GM23338 (cell line): ENCODE data around the gene CRISPLD2. TPM values are rescaled to one million over a fixed set of nuclear protein-coding genes. Genes with fewer than 3 reads are reported as not detected.

Source experiments
- ATAC-seq: fragments of 200-7000 bp; cut with Tn5 transposase; 3 replicates; pipeline ENCODE4 v1.9.1; 2020
- DNase-seq: peaks from one replicate; pipeline ENCODE4 v3.0.0-alpha.2; 2015; ENCODE audit warnings: low spot score
- H2AFZ ChIP-seq: fragments of 200-600 bp; sonication (generic); 2 replicates; pipeline ENCODE4 v1.8.0; 2016; ENCODE audit warnings: antibody characterized with exemption, mild to moderate bottlenecking, moderate library complexity
- H3F3A ChIP-seq: fragments of 200-600 bp; sonication (generic); replicated peaks from 2 replicates; pipeline ENCODE4 v1.8.0; 2017; ENCODE audit warnings: antibody characterized with exemption, mixed run types, low read depth
- H3K27ac ChIP-seq: fragments of 200-600 bp; sonication (generic); 2 replicates; pipeline ENCODE4 v1.6.1; 2016; ENCODE audit warnings: low read depth
- H3K27me3 ChIP-seq: fragments of 200-600 bp; sonication (generic); 2 replicates; pipeline ENCODE4 v1.8.0; 2016; ENCODE audit warnings: mild to moderate bottlenecking, mixed run types, moderate library complexity; ENCODE audit not compliant: insufficient read depth
- H3K36me3 ChIP-seq: fragments of 200-600 bp; sonication (generic); 2 replicates; pipeline ENCODE4 v1.8.0; 2016; ENCODE audit warnings: mild to moderate bottlenecking; ENCODE audit not compliant: insufficient read depth
- H3K4me1 ChIP-seq: fragments of 200-600 bp; sonication (generic); 2 replicates; pipeline ENCODE4 v1.8.0; 2016; ENCODE audit warnings: mild to moderate bottlenecking, moderate library complexity; ENCODE audit not compliant: insufficient read depth
- H3K4me2 ChIP-seq: fragments of 200-600 bp; sonication (generic); 2 replicates; pipeline ENCODE4 v1.7.1; 2017; ENCODE audit warnings: mixed run types
- H3K4me3 ChIP-seq: fragments of 200-600 bp; sonication (generic); 2 replicates; pipeline ENCODE4 v1.6.1; 2016; ENCODE audit warnings: mixed run types
- H3K79me2 ChIP-seq: fragments of 200-600 bp; sonication (generic); replicated peaks from 2 replicates; pipeline ENCODE4 v1.8.0; 2017; ENCODE audit warnings: mild to moderate bottlenecking; ENCODE audit not compliant: insufficient read depth
- H3K9me2 ChIP-seq: fragments of 200-600 bp; sonication (generic); 2 replicates; pipeline ENCODE4 v1.8.0; 2017; ENCODE audit not compliant: insufficient read depth
- H4K20me1 ChIP-seq: fragments of 200-600 bp; sonication (generic); replicated peaks from 2 replicates; pipeline ENCODE4 v1.8.0; 2017; ENCODE audit warnings: mild to moderate bottlenecking; ENCODE audit not compliant: insufficient read depth
- H3K27ac Mint-ChIP-seq: 2 replicates; pipeline ENCODE4 v1.8.0; 2020; ENCODE audit warnings: inconsistent platforms, mild to moderate bottlenecking, moderate library complexity, mixed read lengths
- H3K27me3 Mint-ChIP-seq: 3 replicates; pipeline ENCODE4 v1.8.0; 2022; ENCODE audit warnings: low read depth, mild to moderate bottlenecking, moderate library complexity, mixed read lengths, inconsistent platforms; ENCODE audit not compliant: insufficient read depth, poor library complexity
- H3K36me3 Mint-ChIP-seq: 3 replicates; pipeline ENCODE4 v1.8.0; 2021; ENCODE audit warnings: low read depth, mild to moderate bottlenecking, inconsistent platforms, moderate library complexity, mixed read lengths
- H3K4me1 Mint-ChIP-seq: 3 replicates; pipeline ENCODE4 v1.8.0; 2020; ENCODE audit warnings: mild to moderate bottlenecking, inconsistent platforms, mixed read lengths
- H3K4me3 Mint-ChIP-seq: 3 replicates; pipeline ENCODE4 v1.8.0; 2021; ENCODE audit warnings: moderate library complexity, mild to moderate bottlenecking, inconsistent platforms, mixed read lengths
- H3K9me3 Mint-ChIP-seq: 3 replicates; pipeline ENCODE4 v1.8.0; 2020; ENCODE audit warnings: moderate library complexity, mild to moderate bottlenecking, inconsistent platforms, mixed read lengths
- CREB1 ChIP-seq: fragments of 250-450 bp; sonication (Bioruptor Pico); IDR thresholded peaks from 2 replicates; pipeline ENCODE4 v1.5.0; 2020; ENCODE audit warnings: low read depth, mild to moderate bottlenecking, moderate library complexity
- ETS1 ChIP-seq: IDR thresholded peaks from 2 replicates; pipeline ENCODE4 v1.6.1; 2016; ENCODE audit warnings: antibody characterized with exemption
- EZH2 ChIP-seq: fragments of 200-600 bp; sonication (generic); IDR thresholded peaks from one replicate; pipeline ENCODE4 v1.8.0; 2017; ENCODE audit warnings: antibody characterized with exemption, mild to moderate bottlenecking, low read depth; ENCODE audit not compliant: unreplicated experiment
- EZH2phosphoT487 ChIP-seq: fragments of 200-600 bp; sonication (generic); IDR thresholded peaks from one replicate; pipeline ENCODE4 v1.8.1; 2018; ENCODE audit warnings: antibody characterized with exemption; ENCODE audit not compliant: unreplicated experiment
- JUNB ChIP-seq: IDR thresholded peaks from one replicate; pipeline ENCODE4 v1.6.1; 2016; ENCODE audit warnings: antibody characterized with exemption; ENCODE audit not compliant: unreplicated experiment
- NANOG ChIP-seq: IDR thresholded peaks from 2 replicates; pipeline ENCODE4 v1.6.1; 2016; ENCODE audit warnings: antibody characterized with exemption, borderline replicate concordance
- POLR2AphosphoS5 ChIP-seq: IDR thresholded peaks from 2 replicates; pipeline ENCODE4 v1.6.1; 2016; ENCODE audit warnings: antibody characterized with exemption, low read depth
- REST ChIP-seq: IDR thresholded peaks from one replicate; pipeline ENCODE4 v1.6.1; 2018; ENCODE audit warnings: antibody characterized with exemption; ENCODE audit not compliant: unreplicated experiment
- STAT1 ChIP-seq: IDR thresholded peaks from one replicate; pipeline ENCODE4 v1.6.1; 2016; ENCODE audit warnings: antibody characterized with exemption; ENCODE audit not compliant: unreplicated experiment
- ZNF114 ChIP-seq: fragments of 250-450 bp; sonication (Bioruptor Pico); IDR thresholded peaks from 2 replicates; pipeline ENCODE4 v1.5.0; 2020; ENCODE audit warnings: mild to moderate bottlenecking, moderate library complexity
- ZNF331 ChIP-seq: fragments of 250-450 bp; sonication (Bioruptor Pico); IDR thresholded peaks from 2 replicates; pipeline ENCODE4 v1.5.0; 2020; ENCODE audit warnings: low read depth, mild to moderate bottlenecking, moderate library complexity
- polyA plus RNA-seq: library from polyadenylated mRNA; unstranded; fragments of >200 nt; fragmentation: Nextera tagmentation; extraction: Ambion mirVana; gene quantifications from 2 replicates; pipeline ENCODE4 v1.2.1, GENCODE V29; 2016
- total RNA-seq: library from RNA; depleted of rRNA; stranded (reverse); fragments of >200 nt; shearing (Covaris generic); gene quantifications from 2 replicates; pipeline ENCODE4 v1.2.3, GENCODE V29; 2014
- TF ChIP-seq, protein P1 (sequence below): fragments of 250-450 bp; sonication (Bioruptor Pico); IDR thresholded peaks from 2 replicates; pipeline ENCODE4 v1.5.0; 2020; ENCODE audit warnings: mild to moderate bottlenecking, moderate library complexity
- TF ChIP-seq, protein P2 (sequence below), 2 experiments: fragments of 200-600 bp in 1 of 2; sonication (generic) in 1 of 2; conservative IDR thresholded peaks; 2 replicates each; pipeline versions ENCODE4 v1.5.1 to v1.6.1; 2016 to 2017; ENCODE audit warnings: antibody characterized with exemption in 2 of 2, low read depth in 2 of 2, mild to moderate bottlenecking in 2 of 2, moderate library complexity in 1 of 2

The CRISPLD2 gene
- total and polyA plus RNA-seq, 2 experiments from 2014 or later, result 2.6 to 8.3 TPM

- H3F3A ChIP-seq, result 0 out of 2 replicates have a peak, but pooled peaks cover 7% of the 10 kb centered on the region
- ATAC-seq, result no peak
- Mint-ChIP-seq H3K9me3 (no peaks in the 10 kb centered on the region), H3K4me1 (peaks cover 2% of the 10 kb centered on the region; the same call in 2 of the 3 replicates), H3K27me3 (peaks cover 3% of the 10 kb centered on the region), H3K36me3 (no peaks in the 10 kb centered on the region), H3K27ac (no peak overlapping the region), H3K4me3 (no peak overlapping the region)
- H3K79me2 ChIP-seq, result no peaks in the 10 kb centered on the region
- no peak for DNase-seq
- no peaks in the 10 kb centered on the region for H3K9me2 ChIP-seq
- H3K27me3 ChIP-seq, result no peaks in the 10 kb centered on the region
- H3K36me3 ChIP-seq, result no peaks in the 10 kb centered on the region
- H3K27ac ChIP-seq, result no peak overlapping the region
- H3K4me3 ChIP-seq, result no peak overlapping the region
- H3K4me1 ChIP-seq, result no peaks in the 10 kb centered on the region
- H3K4me2 ChIP-seq, result no peak overlapping the region
- H2AFZ ChIP-seq, result no peak overlapping the region
- TF ChIP-seq REST, result no peak
- no peak for TF ChIP-seq EZH2phosphoT487
- no peak for TF ChIP-seq JUNB
- no peak for TF ChIP-seq POLR2AphosphoS5
- TF ChIP-seq, protein P1, sequence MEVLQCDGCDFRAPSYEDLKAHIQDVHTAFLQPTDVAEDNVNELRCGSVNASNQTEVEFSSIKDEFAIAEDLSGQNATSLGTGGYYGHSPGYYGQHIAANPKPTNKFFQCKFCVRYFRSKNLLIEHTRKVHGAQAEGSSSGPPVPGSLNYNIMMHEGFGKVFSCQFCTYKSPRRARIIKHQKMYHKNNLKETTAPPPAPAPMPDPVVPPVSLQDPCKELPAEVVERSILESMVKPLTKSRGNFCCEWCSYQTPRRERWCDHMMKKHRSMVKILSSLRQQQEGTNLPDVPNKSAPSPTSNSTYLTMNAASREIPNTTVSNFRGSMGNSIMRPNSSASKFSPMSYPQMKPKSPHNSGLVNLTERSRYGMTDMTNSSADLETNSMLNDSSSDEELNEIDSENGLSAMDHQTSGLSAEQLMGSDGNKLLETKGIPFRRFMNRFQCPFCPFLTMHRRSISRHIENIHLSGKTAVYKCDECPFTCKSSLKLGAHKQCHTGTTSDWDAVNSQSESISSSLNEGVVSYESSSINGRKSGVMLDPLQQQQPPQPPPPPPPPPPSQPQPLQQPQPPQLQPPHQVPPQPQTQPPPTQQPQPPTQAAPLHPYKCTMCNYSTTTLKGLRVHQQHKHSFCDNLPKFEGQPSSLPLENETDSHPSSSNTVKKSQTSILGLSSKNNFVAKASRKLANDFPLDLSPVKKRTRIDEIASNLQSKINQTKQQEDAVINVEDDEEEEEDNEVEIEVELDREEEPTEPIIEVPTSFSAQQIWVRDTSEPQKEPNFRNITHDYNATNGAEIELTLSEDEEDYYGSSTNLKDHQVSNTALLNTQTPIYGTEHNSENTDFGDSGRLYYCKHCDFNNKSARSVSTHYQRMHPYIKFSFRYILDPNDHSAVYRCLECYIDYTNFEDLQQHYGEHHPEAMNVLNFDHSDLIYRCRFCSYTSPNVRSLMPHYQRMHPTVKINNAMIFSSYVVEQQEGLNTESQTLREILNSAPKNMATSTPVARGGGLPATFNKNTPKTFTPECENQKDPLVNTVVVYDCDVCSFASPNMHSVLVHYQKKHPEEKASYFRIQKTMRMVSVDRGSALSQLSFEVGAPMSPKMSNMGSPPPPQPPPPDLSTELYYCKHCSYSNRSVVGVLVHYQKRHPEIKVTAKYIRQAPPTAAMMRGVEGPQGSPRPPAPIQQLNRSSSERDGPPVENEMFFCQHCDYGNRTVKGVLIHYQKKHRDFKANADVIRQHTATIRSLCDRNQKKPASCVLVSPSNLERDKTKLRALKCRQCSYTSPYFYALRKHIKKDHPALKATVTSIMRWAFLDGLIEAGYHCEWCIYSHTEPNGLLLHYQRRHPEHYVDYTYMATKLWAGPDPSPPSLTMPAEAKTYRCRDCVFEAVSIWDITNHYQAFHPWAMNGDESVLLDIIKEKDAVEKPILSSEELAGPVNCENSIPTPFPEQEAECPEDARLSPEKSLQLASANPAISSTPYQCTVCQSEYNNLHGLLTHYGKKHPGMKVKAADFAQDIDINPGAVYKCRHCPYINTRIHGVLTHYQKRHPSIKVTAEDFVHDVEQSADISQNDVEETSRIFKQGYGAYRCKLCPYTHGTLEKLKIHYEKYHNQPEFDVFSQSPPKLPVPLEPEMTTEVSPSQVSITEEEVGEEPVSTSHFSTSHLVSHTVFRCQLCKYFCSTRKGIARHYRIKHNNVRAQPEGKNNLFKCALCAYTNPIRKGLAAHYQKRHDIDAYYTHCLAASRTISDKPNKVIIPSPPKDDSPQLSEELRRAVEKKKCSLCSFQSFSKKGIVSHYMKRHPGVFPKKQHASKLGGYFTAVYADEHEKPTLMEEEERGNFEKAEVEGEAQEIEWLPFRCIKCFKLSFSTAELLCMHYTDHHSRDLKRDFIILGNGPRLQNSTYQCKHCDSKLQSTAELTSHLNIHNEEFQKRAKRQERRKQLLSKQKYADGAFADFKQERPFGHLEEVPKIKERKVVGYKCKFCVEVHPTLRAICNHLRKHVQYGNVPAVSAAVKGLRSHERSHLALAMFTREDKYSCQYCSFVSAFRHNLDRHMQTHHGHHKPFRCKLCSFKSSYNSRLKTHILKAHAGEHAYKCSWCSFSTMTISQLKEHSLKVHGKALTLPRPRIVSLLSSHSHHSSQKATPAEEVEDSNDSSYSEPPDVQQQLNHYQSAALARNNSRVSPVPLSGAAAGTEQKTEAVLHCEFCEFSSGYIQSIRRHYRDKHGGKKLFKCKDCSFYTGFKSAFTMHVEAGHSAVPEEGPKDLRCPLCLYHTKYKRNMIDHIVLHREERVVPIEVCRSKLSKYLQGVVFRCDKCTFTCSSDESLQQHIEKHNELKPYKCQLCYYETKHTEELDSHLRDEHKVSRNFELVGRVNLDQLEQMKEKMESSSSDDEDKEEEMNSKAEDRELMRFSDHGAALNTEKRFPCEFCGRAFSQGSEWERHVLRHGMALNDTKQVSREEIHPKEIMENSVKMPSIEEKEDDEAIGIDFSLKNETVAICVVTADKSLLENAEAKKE (CRISPR knock-in tag), result no peak
- no peak for TF ChIP-seq CREB1 (CRISPR knock-in tag)
- TF ChIP-seq EZH2, result no peak
- TF ChIP-seq, protein P2, sequence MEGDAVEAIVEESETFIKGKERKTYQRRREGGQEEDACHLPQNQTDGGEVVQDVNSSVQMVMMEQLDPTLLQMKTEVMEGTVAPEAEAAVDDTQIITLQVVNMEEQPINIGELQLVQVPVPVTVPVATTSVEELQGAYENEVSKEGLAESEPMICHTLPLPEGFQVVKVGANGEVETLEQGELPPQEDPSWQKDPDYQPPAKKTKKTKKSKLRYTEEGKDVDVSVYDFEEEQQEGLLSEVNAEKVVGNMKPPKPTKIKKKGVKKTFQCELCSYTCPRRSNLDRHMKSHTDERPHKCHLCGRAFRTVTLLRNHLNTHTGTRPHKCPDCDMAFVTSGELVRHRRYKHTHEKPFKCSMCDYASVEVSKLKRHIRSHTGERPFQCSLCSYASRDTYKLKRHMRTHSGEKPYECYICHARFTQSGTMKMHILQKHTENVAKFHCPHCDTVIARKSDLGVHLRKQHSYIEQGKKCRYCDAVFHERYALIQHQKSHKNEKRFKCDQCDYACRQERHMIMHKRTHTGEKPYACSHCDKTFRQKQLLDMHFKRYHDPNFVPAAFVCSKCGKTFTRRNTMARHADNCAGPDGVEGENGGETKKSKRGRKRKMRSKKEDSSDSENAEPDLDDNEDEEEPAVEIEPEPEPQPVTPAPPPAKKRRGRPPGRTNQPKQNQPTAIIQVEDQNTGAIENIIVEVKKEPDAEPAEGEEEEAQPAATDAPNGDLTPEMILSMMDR (conservative IDR thresholded peaks at IDR 0.05; ENCODE audit: low read depth in 2 of 2), result no peak
- no peak for TF ChIP-seq ZNF331 (CRISPR knock-in tag)
- no peak for TF ChIP-seq ETS1
- no peak for TF ChIP-seq ZNF114 (CRISPR knock-in tag)
- no peak for TF ChIP-seq STAT1
- TF ChIP-seq NANOG, result no peak
- H4K20me1 ChIP-seq, result peaks cover 4% of the 10 kb centered on the region
These were observed 32.5 kb upstream of the CRISPLD2 start for GRCh38 chr16:84787263-84787622.
